HUES64 (cell line): ENCODE data around the gene TRAPPC5.

Experiments
- H3K27ac ChIP-seq: 2 replicates; pipeline ENCODE4 v1.7.0; 2013; ENCODE audit warnings: low read depth, low read length, inconsistent platforms
- H3K27me3 ChIP-seq: 2 replicates; pipeline ENCODE4 v1.6.1; 2013; ENCODE audit warnings: mild to moderate bottlenecking, low read length; ENCODE audit not compliant: insufficient read depth
- H3K36me3 ChIP-seq: 2 replicates; pipeline ENCODE4 v1.6.1; 2013; ENCODE audit warnings: mild to moderate bottlenecking, low read length; ENCODE audit not compliant: insufficient read depth
- H3K4me1 ChIP-seq: 2 replicates; pipeline ENCODE4 v1.6.1; 2013; ENCODE audit warnings: mild to moderate bottlenecking, low read length, moderate library complexity; ENCODE audit not compliant: insufficient read depth
- H3K4me3 ChIP-seq: 2 replicates; pipeline ENCODE4 v1.5.1; 2013; ENCODE audit warnings: mild to moderate bottlenecking, low read length, moderate library complexity
- H3K9ac ChIP-seq: 2 replicates; pipeline ENCODE4 v1.6.1; 2013; ENCODE audit warnings: mild to moderate bottlenecking, low read depth, low read length
- H3K9me3 ChIP-seq: 2 replicates; pipeline ENCODE4 v1.6.1; 2013; ENCODE audit warnings: low read depth, low read length; ENCODE audit not compliant: insufficient read depth
- WGBS: fragments of 150-250, 120-280 bp; methylation state at CpG from one replicate; pipeline ENCODE4 v1.1.7; 2013; ENCODE audit warnings: missing lambda C conversion rate; 5-methylcytosine and 5-hydroxymethylcytosine counted together

Gene TRAPPC5

GRCh38 chr19:7722231-7722651, 41.6 kb downstream of the TRAPPC5 start:
- Histone ChIP-seq H3K27ac (no peak overlapping the region), H3K4me3 (no peak overlapping the region), H3K27me3 (peaks cover 4% of the 10 kb centered on the region), H3K36me3 (no peaks in the 10 kb centered on the region), H3K4me1 (no peaks in the 10 kb centered on the region), H3K9ac (no peak overlapping the region), H3K9me3 (no peaks in the 10 kb centered on the region)
- WGBS, result 67% methylated on average over 5 of the region's 5 CpGs

GRCh38 chr19:7725791-7726190, 45.2 kb downstream of the TRAPPC5 start:
- WGBS, result 72% methylated on average over 2 of the region's 2 CpGs

GRCh38 chr19:7729211-7729610, 48.6 kb downstream of the TRAPPC5 start:
- WGBS, result 52% methylated on average over 16 of the region's 16 CpGs
- Histone ChIP-seq H3K36me3 (no peaks in the 10 kb centered on the region), H3K9ac (no peak overlapping the region), H3K9me3 (no peaks in the 10 kb centered on the region), H3K4me1 (no peaks in the 10 kb centered on the region), H3K27me3 (peaks cover 68% of the 10 kb centered on the region), H3K27ac (no peak overlapping the region), H3K4me3 (peak overlapping the region; percentile 38; the same call in 1 of the 2 replicates)

More at GRCh38 chr19:7725791-7726190, 45.2 kb downstream of the TRAPPC5 start:
- no peaks in the 10 kb centered on the region for H3K9me3 ChIP-seq
- H3K27me3 ChIP-seq, result peaks cover 39% of the 10 kb centered on the region
- H3K4me1 ChIP-seq, result no peaks in the 10 kb centered on the region
- H3K27ac ChIP-seq, result no peak overlapping the region
- H3K36me3 ChIP-seq, result no peaks in the 10 kb centered on the region
- H3K4me3 ChIP-seq, result no peak overlapping the region
- H3K9ac ChIP-seq, result no peak overlapping the region

GRCh38 chr19:7729831-7730285, 49.2 kb downstream of the TRAPPC5 start:
- 33% methylated on average over 34 of the region's 34 CpGs for WGBS

GRCh38 chr19:7730286-7731217, 49.9 kb downstream of the TRAPPC5 start:
- 16% methylated on average over 77 of the region's 78 CpGs for WGBS
- no peaks in the 10 kb centered on the region for H3K9me3 ChIP-seq
- H3K27me3 ChIP-seq, result peaks cover 81% of the 10 kb centered on the region
- H3K9ac ChIP-seq, result no peak overlapping the region
- no peaks in the 10 kb centered on the region for H3K4me1 ChIP-seq
- no peaks in the 10 kb centered on the region for H3K36me3 ChIP-seq
- H3K27ac ChIP-seq, result no peak overlapping the region
- H3K4me3 ChIP-seq, result peak overlapping the region; percentile 38

More at GRCh38 chr19:7729831-7730285, 49.2 kb downstream of the TRAPPC5 start:
- Histone ChIP-seq H3K36me3 (no peaks in the 10 kb centered on the region), H3K4me1 (no peaks in the 10 kb centered on the region), H3K9ac (no peak overlapping the region), H3K9me3 (no peaks in the 10 kb centered on the region), H3K4me3 (peak overlapping the region; percentile 38), H3K27ac (no peak overlapping the region), H3K27me3 (peaks cover 75% of the 10 kb centered on the region)

GRCh38 chr19:7731218-7731595, 50.6 kb downstream of the TRAPPC5 start:
- H3K27ac ChIP-seq, result no peak overlapping the region
- WGBS, result 74% methylated on average over 39 of the region's 39 CpGs
- no peaks in the 10 kb centered on the region for H3K9me3 ChIP-seq
- H3K4me3 ChIP-seq, result no peak overlapping the region; the same call in 1 of the 2 replicates
- no peaks in the 10 kb centered on the region for H3K36me3 ChIP-seq
- H3K9ac ChIP-seq, result no peak overlapping the region
- peaks cover 84% of the 10 kb centered on the region for H3K27me3 ChIP-seq
- no peaks in the 10 kb centered on the region for H3K4me1 ChIP-seq

GRCh38 chr19:7731615-7732014, 51.0 kb downstream of the TRAPPC5 start:
- no peaks in the 10 kb centered on the region for H3K36me3 ChIP-seq
- WGBS, result 82% methylated on average over 5 of the region's 5 CpGs

GRCh38 chr19:7732045-7732444, 51.4 kb downstream of the TRAPPC5 start, which contains the start of gene CLEC4G:
CLEC4G (minus strand) TSS chr19:7732110; CDS start chr19:7732102, 8 bp downstream.
- Histone ChIP-seq H3K4me1 (no peaks in the 10 kb centered on the region), H3K27me3 (peaks cover 85% of the 10 kb centered on the region), H3K27ac (no peak within 1 kb of the TSS), H3K4me3 (no peak within 1 kb of the TSS; the same call in 1 of the 2 replicates), H3K36me3 (no peaks in the 10 kb centered on the region), H3K9me3 (no peaks in the 10 kb centered on the region), H3K9ac (no peak within 1 kb of the TSS)
- 63% methylated on average over 9 of the region's 9 CpGs for WGBS

More at GRCh38 chr19:7731615-7732014, 51.0 kb downstream of the TRAPPC5 start:
- Histone ChIP-seq H3K9me3 (no peaks in the 10 kb centered on the region), H3K27ac (no peak overlapping the region), H3K4me3 (no peak overlapping the region), H3K4me1 (no peaks in the 10 kb centered on the region), H3K9ac (no peak overlapping the region), H3K27me3 (peaks cover 85% of the 10 kb centered on the region)

GRCh38 chr19:7733376-7733775, 52.7 kb downstream of the TRAPPC5 start:
- H3K4me1 ChIP-seq, result no peaks in the 10 kb centered on the region
- no peak overlapping the region for H3K27ac ChIP-seq
- no peaks in the 10 kb centered on the region for H3K36me3 ChIP-seq
- peaks cover 73% of the 10 kb centered on the region for H3K27me3 ChIP-seq
- no peak overlapping the region for H3K4me3 ChIP-seq
- H3K9ac ChIP-seq, result no peak overlapping the region
- WGBS, result 77% methylated on average over 6 of the region's 6 CpGs
- H3K9me3 ChIP-seq, result no peaks in the 10 kb centered on the region

- H3K9ac ChIP-seq, result no peak overlapping the region
- no peaks in the 10 kb centered on the region for H3K9me3 ChIP-seq
- WGBS, result 61% methylated on average over 12 of the region's 12 CpGs
- no peaks in the 10 kb centered on the region for H3K4me1 ChIP-seq
- H3K4me3 ChIP-seq, result no peak overlapping the region
- peaks cover 62% of the 10 kb centered on the region for H3K27me3 ChIP-seq
- no peaks in the 10 kb centered on the region for H3K36me3 ChIP-seq
- H3K27ac ChIP-seq, result no peak overlapping the region
These were observed 53.9 kb downstream of the TRAPPC5 start for GRCh38 chr19:7734220-7735203.
